Peyer's patch (tissue), 4 donors: Measurements from ENCODE around the gene LTBP2.

Experiments used
- CTCF ChIP-seq, 6 experiments: fragments of 450-650 bp in 4 of 6; fragments of 200-600 bp in 2 of 6; sonication (generic) in 1 of 6; IDR thresholded peaks; one replicate each; pipeline ENCODE4 v1.5.1; 2017 to 2019; ENCODE audit warnings: antibody characterized with exemption in 6 of 6, mild to moderate bottlenecking in 3 of 6, moderate library complexity in 1 of 6
- POLR2A ChIP-seq, 2 donors: fragments of 450-650 bp; IDR thresholded peaks; one replicate each; pipeline ENCODE4 v1.5.1; 2017; ENCODE audit warnings: antibody characterized with exemption in 2 of 2, mild to moderate bottlenecking in 2 of 2, moderate library complexity in 2 of 2

GRCh38 chr14:74495356-74495755 lies 116.7 kb downstream of the LTBP2 start:
- TF ChIP-seq POLR2A (IDR thresholded peaks at IDR 0.05) = no peak
- no peak for TF ChIP-seq CTCF (IDR thresholded peaks at IDR 0.05)
